ENCODE results near the gene DTX3L. TPM values are rescaled to one million over a fixed set of nuclear protein-coding genes. Genes with fewer than 3 reads are reported as not detected.

Gene DTX3L
- total RNA-seq, 1 donor from 2014 or later = 81.2 TPM

- Mint-ChIP-seq H3K4me1 (ENCODE audit: low read depth, unreplicated experiment) (peaks cover 27% of the 10 kb centered on the region), H3K4me3 (ENCODE audit: unreplicated experiment) (no peak overlapping the region), H3K9me3 (ENCODE audit: unreplicated experiment) (no peaks in the 10 kb centered on the region), H3K27me3 (ENCODE audit: low read depth, unreplicated experiment) (no peaks in the 10 kb centered on the region), H3K27ac (ENCODE audit: unreplicated experiment) (no peak overlapping the region), H3K36me3 (ENCODE audit: low read depth, unreplicated experiment) (peaks cover 29% of the 10 kb centered on the region)
- no peak overlapping the region for H3K9ac ChIP-seq (ENCODE audit: low read length)
- H3K9me3 ChIP-seq (ENCODE audit: insufficient read depth, low read depth, low read length) = no peaks in the 10 kb centered on the region
- TF ChIP-seq EZH2 (IDR thresholded peaks at IDR 0.05; ENCODE audit: insufficient read depth, low read length) = no peak
- TF ChIP-seq CTCF (IDR thresholded peaks at IDR 0.05; ENCODE audit: insufficient read depth, low read depth, low read length) = no peak
- H3K4me1 ChIP-seq (ENCODE audit: insufficient read depth, low read length) = peaks cover 4% of the 10 kb centered on the region
- no peak overlapping the region for H2AFZ ChIP-seq (ENCODE audit: low read depth, low read length)
- no peak for FAIRE-seq
- no peak overlapping the region for H3K4me2 ChIP-seq (ENCODE audit: low read length)
- no peaks in the 10 kb centered on the region for H3K36me3 ChIP-seq (ENCODE audit: insufficient read depth, low read length)
- H3K27ac ChIP-seq (ENCODE audit: low read depth, low read length) = no peak overlapping the region
- no peaks in the 10 kb centered on the region for H3K79me2 ChIP-seq (ENCODE audit: insufficient read depth, low read length)
- no peaks in the 10 kb centered on the region for H4K20me1 ChIP-seq (ENCODE audit: insufficient read depth, low read length)
- H3K4me3 ChIP-seq (ENCODE audit: insufficient read depth, low read depth, low read length) = no peak overlapping the region
- no peak for DNase-seq (ENCODE audit: low read depth)
- no peaks in the 10 kb centered on the region for H3K27me3 ChIP-seq (ENCODE audit: insufficient read depth, low read length)
These were observed 27.5 kb upstream of the DTX3L start for GRCh38 chr3:122536632-122537001.

GRCh38 chr3:122538956-122539490 is 25.1 kb upstream of the DTX3L start:
- Histone ChIP-seq H2AFZ (ENCODE audit: low read depth, low read length) (no peak overlapping the region), H3K79me2 (ENCODE audit: insufficient read depth, low read length) (no peaks in the 10 kb centered on the region), H4K20me1 (ENCODE audit: insufficient read depth, low read length) (no peaks in the 10 kb centered on the region), H3K9ac (ENCODE audit: low read length) (no peak overlapping the region), H3K36me3 (ENCODE audit: insufficient read depth, low read length) (no peaks in the 10 kb centered on the region), H3K27ac (ENCODE audit: low read depth, low read length) (no peak overlapping the region), H3K4me2 (ENCODE audit: low read length) (no peak overlapping the region), H3K4me1 (ENCODE audit: insufficient read depth, low read length) (peaks cover 3% of the 10 kb centered on the region), H3K27me3 (ENCODE audit: insufficient read depth, low read length) (no peaks in the 10 kb centered on the region), H3K4me3 (ENCODE audit: insufficient read depth, low read depth, low read length) (no peak overlapping the region), H3K9me3 (ENCODE audit: insufficient read depth, low read depth, low read length) (no peaks in the 10 kb centered on the region)
- H3K4me3 Mint-ChIP-seq (ENCODE audit: unreplicated experiment) = no peak overlapping the region
- H3K9me3 Mint-ChIP-seq (ENCODE audit: unreplicated experiment) = no peaks in the 10 kb centered on the region
- FAIRE-seq (no peak), DNase-seq (ENCODE audit: low read depth) (no peak)
- H3K4me1 Mint-ChIP-seq (ENCODE audit: low read depth, unreplicated experiment) = peaks cover 12% of the 10 kb centered on the region
- peaks cover 28% of the 10 kb centered on the region for H3K36me3 Mint-ChIP-seq (ENCODE audit: low read depth, unreplicated experiment)
- TF ChIP-seq CTCF (IDR thresholded peaks at IDR 0.05; ENCODE audit: insufficient read depth, low read depth, low read length) = no peak
- H3K27me3 Mint-ChIP-seq (ENCODE audit: low read depth, unreplicated experiment) = no peaks in the 10 kb centered on the region
- no peak overlapping the region for H3K27ac Mint-ChIP-seq (ENCODE audit: unreplicated experiment)

GRCh38 chr3:122546151-122546550 is 18.0 kb upstream of the DTX3L start:
- Histone ChIP-seq H3K27me3 (ENCODE audit: insufficient read depth, low read length) (no peaks in the 10 kb centered on the region), H3K4me2 (ENCODE audit: low read length) (no peak overlapping the region), H3K79me2 (ENCODE audit: insufficient read depth, low read length) (no peaks in the 10 kb centered on the region), H4K20me1 (ENCODE audit: insufficient read depth, low read length) (no peaks in the 10 kb centered on the region), H3K9me3 (ENCODE audit: insufficient read depth, low read depth, low read length) (no peaks in the 10 kb centered on the region), H3K4me1 (ENCODE audit: insufficient read depth, low read length) (no peaks in the 10 kb centered on the region), H2AFZ (ENCODE audit: low read depth, low read length) (no peak overlapping the region), H3K4me3 (ENCODE audit: insufficient read depth, low read depth, low read length) (no peak overlapping the region), H3K27ac (ENCODE audit: low read depth, low read length) (no peak overlapping the region), H3K36me3 (ENCODE audit: insufficient read depth, low read length) (no peaks in the 10 kb centered on the region), H3K9ac (ENCODE audit: low read length) (no peak overlapping the region)
- peaks cover 30% of the 10 kb centered on the region for H3K36me3 Mint-ChIP-seq (ENCODE audit: low read depth, unreplicated experiment)
- no peaks in the 10 kb centered on the region for H3K4me1 Mint-ChIP-seq (ENCODE audit: low read depth, unreplicated experiment)
- no peaks in the 10 kb centered on the region for H3K9me3 Mint-ChIP-seq (ENCODE audit: unreplicated experiment)
- H3K27ac Mint-ChIP-seq (ENCODE audit: unreplicated experiment) = no peak overlapping the region
- TF ChIP-seq EZH2 (IDR thresholded peaks at IDR 0.05; ENCODE audit: insufficient read depth, low read length) (no peak), CTCF (IDR thresholded peaks at IDR 0.05; ENCODE audit: insufficient read depth, low read depth, low read length) (no peak)
- DNase-seq (ENCODE audit: low read depth) (no peak), FAIRE-seq (no peak)
- no peaks in the 10 kb centered on the region for H3K27me3 Mint-ChIP-seq (ENCODE audit: low read depth, unreplicated experiment)
- H3K4me3 Mint-ChIP-seq (ENCODE audit: unreplicated experiment) = no peak overlapping the region

All from astrocyte (in vitro differentiated cells and primary cell).